Muscle layer of colon (tissue), 2 donors: ENCODE results near the gene FAAH2.
"Not testable (repeated sequence)": the region's sequence is repeated elsewhere in the genome, so short reads cannot be mapped to it uniquely, and the experiment has no call there.

Source experiments
- H3K27ac ChIP-seq: one replicate; pipeline ENCODE4 v1.7.0; 2013; ENCODE audit warnings: low read depth, mild to moderate bottlenecking, low read length, moderate library complexity
- H3K27me3 ChIP-seq, 2 donors: one replicate each; pipeline ENCODE4 v1.7.0; 2013; ENCODE audit warnings: low read length in 2 of 2, mild to moderate bottlenecking in 2 of 2; ENCODE audit not compliant: insufficient read depth in 2 of 2, control insufficient read depth in 1 of 2
- H3K36me3 ChIP-seq: one replicate; pipeline ENCODE4 v1.7.0; 2013; ENCODE audit warnings: mild to moderate bottlenecking, low read length; ENCODE audit not compliant: insufficient read depth
- H3K4me1 ChIP-seq: one replicate; pipeline ENCODE4 v1.7.0; 2013; ENCODE audit warnings: mild to moderate bottlenecking, low read length; ENCODE audit not compliant: insufficient read depth
- H3K4me3 ChIP-seq, 2 donors: one replicate each; pipeline ENCODE4 v1.7.0; 2013; ENCODE audit warnings: low read length in 2 of 2, low read depth in 1 of 2, mild to moderate bottlenecking in 1 of 2, moderate library complexity in 1 of 2
- H3K9ac ChIP-seq: one replicate; pipeline ENCODE4 v1.7.0; 2013; ENCODE audit warnings: low read length
- H3K9me3 ChIP-seq: one replicate; pipeline ENCODE4 v1.7.0; 2013; ENCODE audit warnings: mild to moderate bottlenecking, low read length
- donor health status: abdominal sarcoma.
- donor health status: Adenocarcinoma of cecum.

Gene FAAH2

GRCh38 chrX:57295679-57296078, 9.2 kb downstream of the FAAH2 start:
- H3K27me3 ChIP-seq, H3K9me3 ChIP-seq, H3K9ac ChIP-seq, H3K4me3 ChIP-seq, H3K36me3 ChIP-seq, H3K27ac ChIP-seq, H3K4me1 ChIP-seq: not testable (repeated sequence)

GRCh38 chrX:57313583-57314215, 27.2 kb downstream of the FAAH2 start:
- H3K36me3 ChIP-seq: no peaks in the 10 kb centered on the region

GRCh38 chrX:57329008-57329407, 42.5 kb downstream of the FAAH2 start:
- Histone ChIP-seq H3K4me3 (no peak overlapping the region), H3K27ac (no peak overlapping the region), H3K27me3 (peaks cover 0 to 4% of the 10 kb centered on the region in 2 donors), H3K9ac (no peak overlapping the region), H3K4me1 (no peaks in the 10 kb centered on the region), H3K9me3 (no peaks in the 10 kb centered on the region), H3K36me3 (no peaks in the 10 kb centered on the region)

More at GRCh38 chrX:57313583-57314215, 27.2 kb downstream of the FAAH2 start:
- Histone ChIP-seq H3K9me3 (no peaks in the 10 kb centered on the region), H3K9ac (no peak overlapping the region), H3K4me1 (no peaks in the 10 kb centered on the region), H3K27ac (no peak overlapping the region), H3K4me3 (no peak overlapping the region), H3K27me3 (no peaks in the 10 kb centered on the region)

DNA sequence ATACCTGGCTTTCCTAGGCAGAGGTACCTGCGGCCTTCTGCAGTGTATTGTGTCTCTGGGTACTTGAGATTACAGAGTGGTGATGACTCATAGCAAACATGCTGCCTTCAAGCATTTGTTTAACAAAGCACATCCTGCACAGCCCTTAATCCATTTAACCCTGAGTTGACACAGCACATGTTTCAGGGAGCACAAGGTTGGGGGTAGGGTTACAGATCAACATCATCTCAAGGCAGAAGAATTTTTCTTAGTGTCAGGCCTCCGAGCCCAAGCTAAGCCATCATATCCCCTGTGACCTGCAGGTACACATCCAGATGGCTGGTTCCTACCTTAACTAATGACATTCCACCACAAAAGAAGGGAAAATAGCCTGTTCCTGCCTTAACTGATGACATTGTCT, 49.3 kb downstream of the FAAH2 start:
- H3K27me3 ChIP-seq, H3K9me3 ChIP-seq: not testable (repeated sequence)

GRCh38 chrX:57353472-57354132, 67.1 kb downstream of the FAAH2 start:
- Histone ChIP-seq H3K27me3 (no peaks in the 10 kb centered on the region), H3K4me1 (no peaks in the 10 kb centered on the region), H3K27ac (no peak overlapping the region), H3K9me3 (no peaks in the 10 kb centered on the region), H3K4me3 (no peak overlapping the region), H3K36me3 (no peaks in the 10 kb centered on the region), H3K9ac (no peak overlapping the region)

More for the DNA sequence above, 49.3 kb downstream of the FAAH2 start:
- H3K4me1 ChIP-seq, H3K27ac ChIP-seq, H3K4me3 ChIP-seq, H3K36me3 ChIP-seq, H3K9ac ChIP-seq: not testable (repeated sequence)

DNA sequence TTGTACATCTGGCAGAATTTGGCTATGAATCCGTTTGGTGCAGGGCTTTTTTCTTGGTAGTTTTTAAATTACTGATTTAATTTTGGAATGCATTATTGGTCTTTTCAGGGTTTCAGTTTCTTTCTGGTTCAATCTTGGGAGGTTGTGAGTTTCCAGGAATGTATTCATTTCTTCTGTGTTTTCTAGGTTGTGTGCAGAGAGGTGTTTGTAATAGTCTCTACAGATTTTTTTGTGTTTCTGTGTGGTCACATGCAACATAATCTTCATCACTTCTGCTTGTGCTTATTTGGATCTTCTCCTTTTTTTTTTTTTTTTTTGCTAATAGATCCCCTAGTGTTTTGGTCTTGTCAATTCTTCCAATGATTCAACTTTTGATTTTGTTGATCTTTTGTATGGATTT, 77.6 kb downstream of the FAAH2 start:
- H3K9me3 ChIP-seq: no peaks in the 10 kb centered on the region
- H3K4me1 ChIP-seq: no peaks in the 10 kb centered on the region
- no peak overlapping the region for H3K27ac ChIP-seq
- no peak overlapping the region for H3K4me3 ChIP-seq
- H3K27me3 ChIP-seq: no peaks in the 10 kb centered on the region
- H3K36me3 ChIP-seq: no peaks in the 10 kb centered on the region
- H3K9ac ChIP-seq: no peak overlapping the region

GRCh38 chrX:57366430-57366829, 79.9 kb downstream of the FAAH2 start:
- H3K4me1 ChIP-seq: no peaks in the 10 kb centered on the region
- no peak overlapping the region for H3K9ac ChIP-seq

DNA sequence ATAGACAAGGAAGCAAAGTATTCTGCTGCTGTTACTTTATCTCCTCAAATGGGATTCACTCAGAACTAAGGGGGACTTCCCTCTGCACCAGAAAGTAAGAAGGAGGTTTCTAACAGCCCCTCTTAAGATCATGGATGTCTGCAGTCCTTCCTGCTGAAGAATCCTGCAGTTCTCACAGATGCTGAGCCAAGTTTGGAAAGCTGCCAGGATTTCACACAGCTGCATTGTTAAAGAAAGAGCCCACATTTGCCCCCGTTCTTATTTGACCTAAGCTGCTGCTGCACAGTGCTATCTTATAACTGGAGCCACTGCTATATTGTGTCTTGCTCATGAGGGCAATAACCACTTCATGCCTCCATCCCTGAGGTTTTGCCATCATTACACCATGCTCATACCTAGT, 81.1 kb downstream of the FAAH2 start:
- Histone ChIP-seq H3K27ac (no peak overlapping the region), H3K9ac (no peak overlapping the region)

More at GRCh38 chrX:57366430-57366829, 79.9 kb downstream of the FAAH2 start:
- H3K27me3 ChIP-seq: no peaks in the 10 kb centered on the region
- H3K4me3 ChIP-seq: no peak overlapping the region
- no peak overlapping the region for H3K27ac ChIP-seq
- H3K36me3 ChIP-seq: no peaks in the 10 kb centered on the region
- H3K9me3 ChIP-seq: no peaks in the 10 kb centered on the region

GRCh38 chrX:57368158-57368557, 81.7 kb downstream of the FAAH2 start:
- H3K9me3 ChIP-seq: no peaks in the 10 kb centered on the region
- H3K27ac ChIP-seq: no peak overlapping the region
- H3K4me1 ChIP-seq: no peaks in the 10 kb centered on the region
- H3K36me3 ChIP-seq: no peaks in the 10 kb centered on the region
- no peaks in the 10 kb centered on the region for H3K27me3 ChIP-seq
- H3K9ac ChIP-seq: no peak overlapping the region
- no peak overlapping the region for H3K4me3 ChIP-seq

More for the DNA sequence above, 81.1 kb downstream of the FAAH2 start:
- H3K4me3 ChIP-seq: no peak overlapping the region
- no peaks in the 10 kb centered on the region for H3K9me3 ChIP-seq
- H3K4me1 ChIP-seq: no peaks in the 10 kb centered on the region
- no peaks in the 10 kb centered on the region for H3K36me3 ChIP-seq
- no peaks in the 10 kb centered on the region for H3K27me3 ChIP-seq

DNA sequence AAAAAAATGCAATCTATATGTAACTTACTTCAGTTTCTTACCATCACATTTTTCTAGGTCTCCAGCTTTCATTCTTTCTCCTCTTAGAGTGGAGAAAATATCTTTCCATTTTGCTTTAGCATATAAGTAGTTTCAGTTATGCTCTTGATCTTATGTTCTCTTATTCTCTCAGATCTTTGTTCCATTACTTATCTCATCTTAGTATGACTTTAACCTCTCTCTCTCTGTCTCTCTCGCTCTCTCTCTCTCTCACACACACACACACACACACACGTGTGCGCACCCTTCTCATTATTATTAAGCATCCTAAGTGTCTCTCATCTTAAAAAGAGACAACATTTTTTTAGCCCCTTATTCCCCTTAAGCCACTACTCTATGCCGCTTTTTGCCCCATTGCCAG, 92.8 kb downstream of the FAAH2 start:
- Histone ChIP-seq H3K4me3 (no peak overlapping the region), H3K36me3 (no peaks in the 10 kb centered on the region), H3K9ac (no peak overlapping the region), H3K4me1 (no peaks in the 10 kb centered on the region), H3K27ac (no peak overlapping the region), H3K27me3 (no peaks in the 10 kb centered on the region), H3K9me3 (no peaks in the 10 kb centered on the region)

DNA sequence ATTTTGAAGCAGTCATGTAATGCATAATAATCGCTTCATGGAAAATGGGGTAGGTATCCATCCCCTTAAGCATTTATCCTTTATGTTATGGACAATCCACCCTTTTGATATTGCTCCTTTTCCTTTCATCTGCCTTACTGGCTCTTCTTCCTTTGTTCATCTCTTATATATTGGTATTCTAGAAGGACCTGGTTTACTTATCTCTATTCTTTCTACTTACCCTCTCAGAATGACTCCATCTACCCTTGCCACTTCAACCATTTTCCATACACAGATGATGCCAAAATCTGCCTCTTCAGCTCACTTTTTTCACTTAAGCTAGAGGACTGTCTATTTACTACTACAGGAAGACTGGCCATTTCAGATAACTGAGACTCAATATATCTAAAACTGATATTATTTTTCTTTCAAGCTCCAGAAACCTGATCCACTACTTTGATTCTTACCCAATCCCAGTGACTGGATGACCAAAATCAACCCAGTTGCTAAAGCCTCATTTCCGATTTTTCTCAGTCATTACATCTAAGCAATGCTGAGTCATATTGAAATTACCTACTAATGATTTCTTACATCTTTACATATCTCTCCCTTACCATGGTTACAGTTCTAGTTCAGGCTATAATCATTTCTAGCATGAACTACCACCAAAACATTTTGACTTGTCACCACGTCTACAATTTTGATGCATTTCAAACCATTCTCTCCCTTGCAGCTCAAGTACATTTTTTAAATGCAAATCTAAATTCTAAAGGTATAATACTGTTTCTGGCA, 93.7 kb downstream of the FAAH2 start:
- Histone ChIP-seq H3K9me3 (no peaks in the 10 kb centered on the region), H3K4me1 (no peaks in the 10 kb centered on the region)

More for the DNA sequence above, 93.7 kb downstream of the FAAH2 start:
- Histone ChIP-seq H3K27ac (no peak overlapping the region), H3K9ac (no peak overlapping the region), H3K27me3 (no peaks in the 10 kb centered on the region), H3K4me3 (no peak overlapping the region), H3K36me3 (no peaks in the 10 kb centered on the region)
